Stomach (tissue), 4 donors: ENCODE data around the gene CD300E.

ENCODE experiments used
- EP300 ChIP-seq: sonication (generic); formaldehyde crosslinking; IDR thresholded peaks from one replicate; pipeline ENCODE4 v1.6.1; 2017; ENCODE audit warnings: antibody characterized with exemption
- POLR2A ChIP-seq, 4 donors: fragments of 450-650 bp; IDR thresholded peaks; one replicate each; pipeline ENCODE4 v1.6.1; 2016; ENCODE audit warnings: antibody characterized with exemption in 4 of 4, control low read depth in 2 of 4, mild to moderate bottlenecking in 1 of 4, moderate library complexity in 1 of 4
- TF ChIP-seq, protein P1 (sequence below), 7 experiments: fragments of 450-650 bp in 4 of 7; fragments of 200-600 bp in 3 of 7; sonication (generic) in 3 of 7; IDR thresholded peaks; one replicate each; pipeline ENCODE4 v1.5.1; 2016 to 2019; ENCODE audit warnings: antibody characterized with exemption in 7 of 7, control low read depth in 2 of 7, mild to moderate bottlenecking in 1 of 7

GRCh38 chr17:74610108-74610507 lies 13.4 kb downstream of the CD300E start:
- TF ChIP-seq, protein P1, sequence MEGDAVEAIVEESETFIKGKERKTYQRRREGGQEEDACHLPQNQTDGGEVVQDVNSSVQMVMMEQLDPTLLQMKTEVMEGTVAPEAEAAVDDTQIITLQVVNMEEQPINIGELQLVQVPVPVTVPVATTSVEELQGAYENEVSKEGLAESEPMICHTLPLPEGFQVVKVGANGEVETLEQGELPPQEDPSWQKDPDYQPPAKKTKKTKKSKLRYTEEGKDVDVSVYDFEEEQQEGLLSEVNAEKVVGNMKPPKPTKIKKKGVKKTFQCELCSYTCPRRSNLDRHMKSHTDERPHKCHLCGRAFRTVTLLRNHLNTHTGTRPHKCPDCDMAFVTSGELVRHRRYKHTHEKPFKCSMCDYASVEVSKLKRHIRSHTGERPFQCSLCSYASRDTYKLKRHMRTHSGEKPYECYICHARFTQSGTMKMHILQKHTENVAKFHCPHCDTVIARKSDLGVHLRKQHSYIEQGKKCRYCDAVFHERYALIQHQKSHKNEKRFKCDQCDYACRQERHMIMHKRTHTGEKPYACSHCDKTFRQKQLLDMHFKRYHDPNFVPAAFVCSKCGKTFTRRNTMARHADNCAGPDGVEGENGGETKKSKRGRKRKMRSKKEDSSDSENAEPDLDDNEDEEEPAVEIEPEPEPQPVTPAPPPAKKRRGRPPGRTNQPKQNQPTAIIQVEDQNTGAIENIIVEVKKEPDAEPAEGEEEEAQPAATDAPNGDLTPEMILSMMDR (IDR thresholded peaks at IDR 0.05), result no peak
- TF ChIP-seq EP300, result no peak
- no peak for TF ChIP-seq POLR2A (IDR thresholded peaks at IDR 0.05)
